Superior temporal gyrus (tissue), 1 donor: ENCODE results near the gene ANXA2.
A peak's percentile ranks its signal among the peaks of the same experiment; 100 is the strongest.
"Not testable (repeated sequence)": the region's sequence is repeated elsewhere in the genome, so short reads cannot be mapped to it uniquely, and the experiment has no call there.

Experiments
- DNase-seq: peaks from one replicate; pipeline ENCODE4 v3.0.0-alpha.2; 2016; ENCODE audit errors: extremely low spot score

Gene ANXA2

GRCh38 chr15:60397772-60398445 is at the start of gene ANXA2:
TSS of gene ANXA2 (minus strand) at chr15:60397986. CDS start at chr15:60386075, 11,911 bp downstream.
- DNase-seq = no peak

GRCh38 chr15:60444289-60444912 is 46.6 kb upstream of the ANXA2 start:
- DNase-seq = peak; percentile 56

GRCh38 chr15:60442763-60443162 is 45.0 kb upstream of the ANXA2 start:
- DNase-seq = no peak

GRCh38 chr15:60442031-60442650 is 44.4 kb upstream of the ANXA2 start:
- no peak for DNase-seq

GRCh38 chr15:60441331-60441730 is 43.5 kb upstream of the ANXA2 start:
- no peak for DNase-seq

GRCh38 chr15:60438646-60439045 is 40.9 kb upstream of the ANXA2 start:
- DNase-seq = no peak

- no peak for DNase-seq
Observed at GRCh38 chr15:60428935-60429334, 31.1 kb upstream of the ANXA2 start.

- no peak for DNase-seq
Observed at GRCh38 chr15:60426870-60427508, 29.2 kb upstream of the ANXA2 start.

GRCh38 chr15:60425461-60425860 is 27.7 kb upstream of the ANXA2 start:
- no peak for DNase-seq

- DNase-seq = no peak
Observed at GRCh38 chr15:60424006-60424405, 26.2 kb upstream of the ANXA2 start.

GRCh38 chr15:60423537-60423936 is 25.8 kb upstream of the ANXA2 start:
- DNase-seq = peak; percentile 54

- no peak for DNase-seq
Observed at GRCh38 chr15:60421544-60421943, 23.8 kb upstream of the ANXA2 start.

- DNase-seq = no peak
Observed at GRCh38 chr15:60420203-60420716, 22.5 kb upstream of the ANXA2 start.

GRCh38 chr15:60419753-60420152 is 22.0 kb upstream of the ANXA2 start:
- DNase-seq = no peak

- DNase-seq = no peak
Observed at GRCh38 chr15:60418096-60418495, 20.3 kb upstream of the ANXA2 start.

GRCh38 chr15:60417112-60417511 is 19.3 kb upstream of the ANXA2 start:
- DNase-seq = no peak

- DNase-seq = no peak
Observed at GRCh38 chr15:60416484-60416883, 18.7 kb upstream of the ANXA2 start.

- DNase-seq = no peak
Observed at GRCh38 chr15:60414016-60414682, 16.4 kb upstream of the ANXA2 start.

GRCh38 chr15:60413231-60413824 is 15.5 kb upstream of the ANXA2 start:
- DNase-seq = no peak

- not testable (repeated sequence) for DNase-seq
Observed at GRCh38 chr15:60412807-60413206, 15.0 kb upstream of the ANXA2 start.

GRCh38 chr15:60411774-60412425 is 14.1 kb upstream of the ANXA2 start:
- DNase-seq = no peak
